ENCODE measurements around the gene SNRNP200.

GRCh38 chr2:96260387-96261260 lies 44.7 kb downstream of the SNRNP200 start:
- TF ChIP-seq POLR2A (IDR thresholded peaks at IDR 0.05; ENCODE audit: low read depth, low read length) = no peak
- no peak for TF ChIP-seq POLR2AphosphoS5 (IDR thresholded peaks at IDR 0.05; ENCODE audit: low read depth, low read length)
